Type B pancreatic cell (in vitro differentiated cells): ENCODE results near the gene UTS2B. TPM values are rescaled to one million over a fixed set of nuclear protein-coding genes. Genes with fewer than 3 reads are reported as not detected.

Experiments used
- DNase-seq: peaks from one replicate; pipeline ENCODE4 v3.0.0; 2021; ENCODE audit warnings: mixed read lengths; ENCODE audit not compliant: unreplicated experiment; ENCODE audit errors: extremely low spot score
- H3K27ac Mint-ChIP-seq: 2 replicates; pipeline ENCODE4 v1.8.0; 2021; ENCODE audit warnings: mild to moderate bottlenecking, mixed read lengths
- H3K27me3 Mint-ChIP-seq: 2 replicates; pipeline ENCODE4 v1.8.0; 2021; ENCODE audit warnings: mixed read lengths
- H3K36me3 Mint-ChIP-seq: 2 replicates; pipeline ENCODE4 v1.8.0; 2021; ENCODE audit warnings: mixed read lengths
- H3K4me1 Mint-ChIP-seq: one replicate; pipeline ENCODE4 v1.8.0; 2021; ENCODE audit warnings: mixed read lengths; ENCODE audit not compliant: unreplicated experiment
- H3K4me3 Mint-ChIP-seq: 2 replicates; pipeline ENCODE4 v1.8.0; 2021; ENCODE audit warnings: mild to moderate bottlenecking, mixed read lengths
- H3K9me3 Mint-ChIP-seq: 2 replicates; pipeline ENCODE4 v1.8.0; 2021; ENCODE audit warnings: mixed read lengths
- CTCF ChIP-seq: fragments of 200-600 bp; sonication (generic); conservative IDR thresholded peaks from 2 replicates; pipeline ENCODE4 v1.5.0; 2021; ENCODE audit warnings: antibody characterized with exemption, mild to moderate bottlenecking
- total RNA-seq: library from RNA; stranded (reverse); gene quantifications from 2 replicates; pipeline ENCODE4 v1.2.1, GENCODE V29; 2021; ENCODE audit warnings: low replicate concordance

The UTS2B gene
- total RNA-seq, 1 donor from 2014 or later: 0.58 TPM

- H3K36me3 Mint-ChIP-seq: peaks cover 37% of the 10 kb centered on the region
- H3K4me1 Mint-ChIP-seq: peaks cover 24% of the 10 kb centered on the region
- H3K27ac Mint-ChIP-seq: peak overlapping the region; percentile 94
- H3K27me3 Mint-ChIP-seq: no peaks in the 10 kb centered on the region
- DNase-seq: no peak
- no peak for TF ChIP-seq CTCF
- H3K9me3 Mint-ChIP-seq: peaks cover 3% of the 10 kb centered on the region
- no peak overlapping the region for H3K4me3 Mint-ChIP-seq
These were observed 27.6 kb upstream of the UTS2B start for GRCh38 chr3:191357909-191358308.

- Mint-ChIP-seq H3K27me3 (no peaks in the 10 kb centered on the region), H3K4me3 (peak overlapping the region; percentile 56), H3K9me3 (peaks cover 3% of the 10 kb centered on the region), H3K4me1 (peaks cover 24% of the 10 kb centered on the region), H3K27ac (peak overlapping the region; percentile 94), H3K36me3 (peaks cover 33% of the 10 kb centered on the region)
- TF ChIP-seq CTCF: no peak
- no peak for DNase-seq
These were observed 26.5 kb upstream of the UTS2B start for GRCh38 chr3:191356631-191357439.

GRCh38 chr3:191355406-191355805 is 25.1 kb upstream of the UTS2B start:
- H3K9me3 Mint-ChIP-seq: peaks cover 3% of the 10 kb centered on the region
- TF ChIP-seq CTCF: no peak
- H3K36me3 Mint-ChIP-seq: peaks cover 21% of the 10 kb centered on the region
- no peaks in the 10 kb centered on the region for H3K27me3 Mint-ChIP-seq
- no peak overlapping the region for H3K4me3 Mint-ChIP-seq
- no peak for DNase-seq
- peak overlapping the region; percentile 42 for H3K27ac Mint-ChIP-seq
- peaks cover 31% of the 10 kb centered on the region for H3K4me1 Mint-ChIP-seq

- Mint-ChIP-seq H3K36me3 (peaks cover 6% of the 10 kb centered on the region), H3K27ac (no peak overlapping the region)
These were observed 22.9 kb upstream of the UTS2B start for GRCh38 chr3:191353022-191353777.

GRCh38 chr3:191352014-191352413 is 21.7 kb upstream of the UTS2B start:
- H3K27me3 Mint-ChIP-seq: no peaks in the 10 kb centered on the region
- no peak for TF ChIP-seq CTCF
- H3K9me3 Mint-ChIP-seq: no peaks in the 10 kb centered on the region
- no peak overlapping the region for H3K4me3 Mint-ChIP-seq
- H3K27ac Mint-ChIP-seq: no peak overlapping the region
- peaks cover 25% of the 10 kb centered on the region for H3K4me1 Mint-ChIP-seq
- H3K36me3 Mint-ChIP-seq: peaks cover 3% of the 10 kb centered on the region
- DNase-seq: no peak

More at GRCh38 chr3:191353022-191353777, 22.9 kb upstream of the UTS2B start:
- H3K9me3 Mint-ChIP-seq: no peaks in the 10 kb centered on the region
- no peak for TF ChIP-seq CTCF
- H3K4me1 Mint-ChIP-seq: peaks cover 29% of the 10 kb centered on the region
- H3K4me3 Mint-ChIP-seq: no peak overlapping the region
- no peaks in the 10 kb centered on the region for H3K27me3 Mint-ChIP-seq
- DNase-seq: no peak
